ENCODE measurements around the gene SCYGR1. TPM values are rescaled to one million over a fixed set of nuclear protein-coding genes. Genes with fewer than 3 reads are reported as not detected.

The SCYGR1 gene, protein sequence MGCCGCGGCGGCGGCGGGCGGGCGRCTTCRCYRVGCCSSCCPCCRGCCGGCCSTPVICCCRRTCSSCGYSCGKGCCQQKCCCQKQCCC
- total RNA-seq = not detected

DNA sequence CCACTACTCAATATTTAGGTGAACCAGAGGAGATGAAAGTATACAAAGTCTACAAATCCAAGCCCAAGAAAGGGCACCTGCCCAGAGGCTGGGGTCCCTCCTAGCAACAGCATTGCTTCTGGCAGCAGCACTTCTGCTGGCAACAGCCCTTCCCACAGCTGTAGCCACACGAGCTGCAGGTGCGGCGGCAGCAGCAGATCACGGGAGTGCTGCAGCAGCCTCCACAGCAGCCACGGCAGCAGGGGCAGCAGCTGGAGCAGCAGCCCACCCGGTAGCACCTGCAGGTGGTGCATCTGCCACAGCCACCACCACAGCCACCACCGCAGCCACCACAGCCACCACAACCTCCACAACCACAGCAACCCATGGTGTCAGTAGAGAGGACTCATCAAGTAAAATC is at the start of gene SCYGR1:
SCYGR1 (minus strand) TSS at position 367 of the 400 bp plus-strand sequence; CDS start at position 367, 0 bp downstream.

DNA sequence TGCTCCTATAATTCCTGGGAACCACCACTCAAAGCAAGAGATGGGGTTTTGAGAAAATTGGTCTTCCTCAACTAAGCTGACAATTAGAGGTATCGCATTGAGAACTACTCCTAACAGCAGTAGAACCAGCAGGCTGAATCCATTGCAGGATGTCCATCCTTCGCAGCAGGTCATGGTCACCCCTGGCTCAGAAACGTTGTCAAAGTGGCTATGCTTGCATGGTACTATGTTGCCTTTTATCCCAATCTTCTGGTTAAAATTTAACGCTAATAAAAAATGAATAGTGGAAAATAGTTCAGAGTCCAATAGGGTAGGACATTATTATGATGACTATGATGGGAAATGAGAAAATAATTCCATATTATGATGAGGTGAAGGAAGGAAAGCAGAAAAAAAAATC is 8.7 kb downstream of the SCYGR1 start, which contains the start of gene TM4SF20:
TM4SF20 (minus strand) TSS at position 212 of the 400 bp plus-strand sequence; CDS start at position 174, 38 bp downstream.

Other genes starting within 250 kb of the SCYGR1 start
- 0.94 TPM for gene COL4A4, start 223.7 kb downstream of the SCYGR1 start, total RNA-seq
- 2.5 TPM for gene COL4A3, start 223.3 kb downstream of the SCYGR1 start, total RNA-seq
- gene MFF, start 62.7 kb downstream of the SCYGR1 start, total RNA-seq = 186 TPM
- gene TM4SF20, start 8.6 kb downstream of the SCYGR1 start, total RNA-seq = not detected
- gene AGFG1, start 84.2 kb upstream of the SCYGR1 start, total RNA-seq = 110 TPM
- gene SCYGR2, start 210.9 kb upstream of the SCYGR1 start, total RNA-seq = not detected
- not detected for gene SCYGR3, start 226.9 kb upstream of the SCYGR1 start, total RNA-seq
- not detected for gene SCYGR4, start 229.5 kb upstream of the SCYGR1 start, total RNA-seq